Right hindlimb (tissue), 1 donor: ENCODE results near the gene CMTM7.

Experiments used
- DNase-seq: peaks from one replicate; pipeline ENCODE4 v3.0.0-alpha.2; 2018

CMTM7 gene

GRCh38 chr3:32493437-32494414 lies 102.1 kb downstream of the CMTM7 start:
- no peak for DNase-seq

- DNase-seq: no peak
These were observed 103.4 kb downstream of the CMTM7 start for GRCh38 chr3:32495085-32495484.

GRCh38 chr3:32495609-32496008 lies 104.0 kb downstream of the CMTM7 start:
- DNase-seq: no peak

- no peak for DNase-seq
These were observed 106.6 kb downstream of the CMTM7 start for GRCh38 chr3:32498252-32498651.

GRCh38 chr3:32498992-32499391 lies 107.3 kb downstream of the CMTM7 start:
- DNase-seq: no peak

GRCh38 chr3:32499585-32499984 lies 107.9 kb downstream of the CMTM7 start:
- DNase-seq: no peak

GRCh38 chr3:32500231-32500630 lies 108.6 kb downstream of the CMTM7 start:
- DNase-seq: no peak

GRCh38 chr3:32500880-32501782 lies 109.5 kb downstream of the CMTM7 start:
- no peak for DNase-seq

- no peak for DNase-seq
These were observed 110.1 kb downstream of the CMTM7 start for GRCh38 chr3:32501783-32502117.

GRCh38 chr3:32502118-32502945 lies 110.7 kb downstream of the CMTM7 start, which contains the start of gene CMTM6:
TSS of gene CMTM6 (minus strand) at chr3:32502852. CDS start at chr3:32502745, 107 bp downstream.
- peak; percentile 94 for DNase-seq

GRCh38 chr3:32502946-32503286 lies 111.3 kb downstream of the CMTM7 start:
- no peak for DNase-seq
